GM12878 (cell line): ENCODE data around the gene RCAN2. TPM values are rescaled to one million over a fixed set of nuclear protein-coding genes. Genes with fewer than 3 reads are reported as not detected.

Experiments
- ATAC-seq: fragments of 200-7000 bp; cut with Tn5 transposase; 3 replicates; pipeline ENCODE4 v1.9.1; 2020; ENCODE audit warnings: mild to moderate bottlenecking, moderate library complexity
- BruUV-seq: library from RNA; stranded (reverse); fragments of 400-500 nt; replicated peaks from 2 replicates; lab custom pipeline; 2021; lab: Mats Ljungman, UMichigan
- CTCF ChIA-PET: fragments of 300-600 bp; sonication (Branson Sonifier 250); formaldehyde crosslinking; extraction: SDS; loops from one replicate; lab custom pipeline; 2021; ENCODE audit warnings: inconsistent platforms; lab: Yijun Ruan, JAX
- POLR2A ChIA-PET: fragments of 350-600 bp; formaldehyde crosslinking; extraction: SDS; loops from one replicate; lab custom pipeline; 2021; ENCODE audit warnings: inconsistent platforms; lab: Charles Lee
- RAD21 ChIA-PET: fragments of 300-600 bp; sonication (Branson Sonifier 250); formaldehyde crosslinking; loops from one replicate; lab custom pipeline; 2023; ENCODE audit warnings: antibody characterized with exemption; ENCODE audit not compliant: unreplicated experiment; lab: Charles Lee
- SMC1A ChIA-PET: fragments of 300-600 bp; sonication (Branson Sonifier 250); formaldehyde crosslinking; loops from one replicate; lab custom pipeline; 2023; ENCODE audit not compliant: unreplicated experiment, uncharacterized antibody; lab: Charles Lee
- DNase-seq: peaks from one replicate; pipeline ENCODE4 v3.0.0-alpha.2; 2011; ENCODE audit warnings: low read depth, low spot score
- FAIRE-seq: peaks from 3 replicates; lab custom pipeline; 2011; peaks lifted over from hg19 to GRCh38; lab: Jason Lieb, UNC
- H2AFZ ChIP-seq: 2 replicates; pipeline ENCODE4 v1.6.0; 2011; ENCODE audit warnings: low read depth, low read length, control low read depth; ENCODE audit not compliant: control insufficient read depth
- H3K27ac ChIP-seq: 2 replicates; pipeline ENCODE4 v1.5.1; 2011; ENCODE audit warnings: control low read depth; ENCODE audit not compliant: control insufficient read depth, insufficient read depth
- H3K27me3 ChIP-seq, 2 experiments: replicated peaks in 1 of 2; 2 replicates each; pipeline versions ENCODE4 v1.6.0 to v1.6.1; 2011; ENCODE audit warnings: low read length in 1 of 2; ENCODE audit not compliant: control insufficient read depth in 2 of 2, insufficient read depth in 2 of 2
- H3K36me3 ChIP-seq, 2 experiments: 2 replicates each; pipeline ENCODE4 v1.5.1; 2011; ENCODE audit warnings: low read length in 1 of 2; ENCODE audit not compliant: control insufficient read depth in 2 of 2, insufficient read depth in 2 of 2
- H3K4me1 ChIP-seq: 2 replicates; pipeline ENCODE4 v1.6.1; 2011; ENCODE audit warnings: mild to moderate bottlenecking, low read length, moderate library complexity, mixed read lengths; ENCODE audit not compliant: control insufficient read depth, insufficient read depth
- H3K4me2 ChIP-seq: 2 replicates; pipeline ENCODE4 v1.6.0; 2011; ENCODE audit warnings: control low read depth; ENCODE audit not compliant: control insufficient read depth, insufficient read depth
- H3K4me3 ChIP-seq: fragments of 200-600 bp; sonication (generic); 2 replicates; pipeline ENCODE4 v1.5.1; 2016
- H3K79me2 ChIP-seq: 2 replicates; pipeline ENCODE4 v1.6.0; 2011; ENCODE audit warnings: low read length; ENCODE audit not compliant: control insufficient read depth, insufficient read depth
- H3K9ac ChIP-seq: 2 replicates; pipeline ENCODE4 v1.8.0; 2011; ENCODE audit warnings: low read length, control low read depth, mixed read lengths; ENCODE audit not compliant: control insufficient read depth, insufficient read depth
- H3K9me3 ChIP-seq: replicated peaks from 3 replicates; pipeline ENCODE4 v1.5.1; 2011; ENCODE audit warnings: mild to moderate bottlenecking, low read length; ENCODE audit not compliant: control insufficient read depth, insufficient read depth
- H4K20me1 ChIP-seq: 2 replicates; pipeline ENCODE4 v1.6.0; 2011; ENCODE audit not compliant: control insufficient read depth, insufficient read depth
- CHD4 ChIP-seq: fragments of 200-600 bp; sonication (generic); IDR thresholded peaks from 2 replicates; pipeline ENCODE4 v1.6.1; 2016; ENCODE audit warnings: mild to moderate bottlenecking
- FOS ChIP-seq: IDR thresholded peaks from 3 replicates; pipeline ENCODE4 v1.6.1; 2011; ENCODE audit warnings: borderline replicate concordance; ENCODE audit not compliant: insufficient read length; ENCODE audit errors: extremely low read depth
- FOXK2 ChIP-seq: fragments of 450-650 bp; IDR thresholded peaks from 2 replicates; pipeline ENCODE4 v1.6.1; 2017; ENCODE audit warnings: mild to moderate bottlenecking, moderate library complexity
- HCFC1 ChIP-seq: fragments of 150-350 bp; IDR thresholded peaks from 2 replicates; pipeline ENCODE4 v1.6.1; 2014; ENCODE audit warnings: low read length
- HDAC2 ChIP-seq: fragments of 200-600 bp; sonication (generic); IDR thresholded peaks from 2 replicates; pipeline ENCODE4 v1.6.1; 2017
- MXI1 ChIP-seq: fragments of 150-350 bp; IDR thresholded peaks from 2 replicates; pipeline ENCODE4 v1.6.1; 2011; ENCODE audit warnings: low read depth, mild to moderate bottlenecking, inconsistent platforms, low read length, improper control_type of control experiment
- NKRF ChIP-seq: fragments of 450-650 bp; conservative IDR thresholded peaks from 2 replicates; pipeline ENCODE4 v1.6.1; 2017; ENCODE audit warnings: mild to moderate bottlenecking, moderate library complexity
- SPI1 ChIP-seq: IDR thresholded peaks from 2 replicates; pipeline ENCODE4 v1.6.1; 2011; ENCODE audit warnings: low read depth, mild to moderate bottlenecking, low read length, moderate library complexity, borderline replicate concordance; ENCODE audit not compliant: insufficient read depth
- STAT1 ChIP-seq: fragments of 450-650 bp; conservative IDR thresholded peaks from 2 replicates; pipeline ENCODE4 v1.6.1; 2014; ENCODE audit warnings: antibody characterized with exemption, mild to moderate bottlenecking
- SUZ12 ChIP-seq: fragments of 200-600 bp; sonication (generic); IDR thresholded peaks from one replicate; pipeline ENCODE4 v1.6.1; 2018; ENCODE audit warnings: antibody characterized with exemption, mild to moderate bottlenecking; ENCODE audit not compliant: unreplicated experiment
- TAF1 ChIP-seq: IDR thresholded peaks from 2 replicates; pipeline ENCODE4 v1.6.1; 2011; ENCODE audit warnings: mild to moderate bottlenecking, low read depth, low read length, borderline replicate concordance
- ZBTB4 ChIP-seq: fragments of 450-650 bp; formaldehyde crosslinking; IDR thresholded peaks from 2 replicates; pipeline ENCODE4 v1.4.0; 2022; ENCODE audit warnings: mild to moderate bottlenecking, moderate library complexity
- ZNF622 ChIP-seq: fragments of 450-650 bp; IDR thresholded peaks from 2 replicates; pipeline ENCODE4 v1.6.1; 2017; ENCODE audit warnings: mild to moderate bottlenecking, inconsistent platforms
- WGBS: methylation state at CpG from one replicate; pipeline ENCODE4 v1.1.6; 2016; ENCODE audit warnings: low lambda C conversion rate; ENCODE audit not compliant: insufficient replicate concordance, insufficient coverage; ENCODE audit errors: missing lambda C conversion rate; 5-methylcytosine and 5-hydroxymethylcytosine counted together
- in situ Hi-C: fragments of 300-500 bp; cut with MboI; formaldehyde crosslinking; loops from 9 replicates; pipeline ENCODE4 v1.14.3; 2018; ENCODE audit warnings: mixed read lengths
- intact Hi-C: fragments of 100-400 bp; cut with micrococcal nuclease; formaldehyde crosslinking; loops from one replicate; pipeline ENCODE4 v1.14.2; 2022; ENCODE audit not compliant: unreplicated experiment
- polyA plus RNA-seq, 11 experiments: library from polyadenylated mRNA; depleted of rRNA in 4 of 11; unstranded in 6 of 11; stranded (reverse) in 5 of 11; fragments of >200 nt; fragmentation: Nextera tagmentation in 4 of 11; fragmentation: Illumina TruSeq in 1 of 11; extraction: Ambion mirVana in 4 of 11; extraction: Trizol in 1 of 11; gene quantifications; 1 replicate in 1 of 11; 2 replicates in 10 of 11; pipeline versions ENCODE4 v1.2.1 to v1.2.3, GENCODE V29; 2011 to 2016; ENCODE audit warnings: inconsistent platforms in 2 of 11, missing spikeins in 2 of 11, low read depth in 1 of 11
- total RNA-seq, 4 experiments: library from RNA; depleted of rRNA in 3 of 4; stranded (reverse); fragments of >200 nt in 3 of 4; fragmentation: Illumina TruSeq in 1 of 4; extraction: Trizol in 1 of 4; gene quantifications; 2 replicates each; pipeline versions ENCODE4 v1.2.1 to v1.2.3, GENCODE V29; 2013 to 2021

The RCAN2 gene
- total and polyA plus RNA-seq, 10 of the 15 experiments (the other 5 are each of a cell fraction or from before 2014, with no cell fraction given) = 0.06 TPM; not detected in 9

- DNase-seq (no peak), FAIRE-seq (no peak), ATAC-seq (no peak)
- Histone ChIP-seq H4K20me1 (no peaks in the 10 kb centered on the region), H3K9me3 (no peaks in the 10 kb centered on the region), H3K9ac (no peak overlapping the region), H3K4me3 (no peak overlapping the region), H3K4me2 (no peak overlapping the region), H3K27ac (no peak overlapping the region), H3K27me3 (no peaks in the 10 kb centered on the region), H3K4me1 (no peaks in the 10 kb centered on the region; the same call in 1 of the 2 replicates), H2AFZ (no peak overlapping the region), H3K79me2 (no peaks in the 10 kb centered on the region), H3K36me3 (no peaks in the 10 kb centered on the region)
- 0% methylated on average over 1 of the region's 1 CpG for WGBS
- in situ Hi-C loops = no loop called here
- CTCF ChIA-PET = no interaction called here
- POLR2A ChIA-PET = no interaction called here
- RAD21 ChIA-PET = no interaction called here
- SMC1A ChIA-PET = interaction anchor here (1.8 kb wide), 1 partner anchor 146 kb away, joined by 4 read pairs; no protein-coding TSS in a partner anchor
- no TSS peak for BruUV-seq
- no peak for TF ChIP-seq NKRF
- no peak for TF ChIP-seq FOXK2
- TF ChIP-seq TAF1 = no peak
- no peak for TF ChIP-seq MXI1
- TF ChIP-seq CHD4 = no peak
- no peak for TF ChIP-seq SPI1
- TF ChIP-seq FOS = no peak
- no peak for TF ChIP-seq ZNF622
- no peak for TF ChIP-seq HDAC2
- TF ChIP-seq ZBTB4 (CRISPR knock-in tag) = no peak
- no peak for TF ChIP-seq SUZ12
- TF ChIP-seq HCFC1 = no peak
- TF ChIP-seq STAT1 = no peak
- intact Hi-C loops = no loop called here
Observed at GRCh38 chr6:46263707-46264086, 227.6 kb downstream of the RCAN2 start.
